WERI-Rb-1 (cell line): Measurements from ENCODE around the gene ACAD11.
A peak's percentile ranks its signal among the peaks of the same experiment; 100 is the strongest.

ENCODE experiments used
- DNase-seq: peaks from one replicate; pipeline ENCODE4 v3.0.0-alpha.2; 2020
- H3K27ac ChIP-seq: fragments of 250-450 bp; sonication (Bioruptor Pico); 2 replicates; pipeline ENCODE4 v1.5.1; 2020; ENCODE audit warnings: mild to moderate bottlenecking, moderate library complexity
- H3K27me3 ChIP-seq: fragments of 250-450 bp; sonication (Bioruptor Pico); 2 replicates; pipeline ENCODE4 v1.5.1; 2021; ENCODE audit warnings: mild to moderate bottlenecking, low read depth, moderate library complexity; ENCODE audit not compliant: insufficient read depth, severe bottlenecking
- H3K36me3 ChIP-seq: fragments of 250-450 bp; sonication (Bioruptor Pico); 2 replicates; pipeline ENCODE4 v1.5.1; 2020; ENCODE audit warnings: mild to moderate bottlenecking, moderate library complexity
- H3K4me3 ChIP-seq: 2 replicates; pipeline ENCODE4 v1.5.1; 2011; ENCODE audit warnings: low read depth, mild to moderate bottlenecking, control low read depth, low read length
- H3K9me3 ChIP-seq: fragments of 250-450 bp; sonication (Bioruptor Pico); 2 replicates; pipeline ENCODE4 v1.5.1; 2021; ENCODE audit warnings: mild to moderate bottlenecking, moderate library complexity; ENCODE audit not compliant: severe bottlenecking
- TF ChIP-seq, protein P1 (sequence below): IDR thresholded peaks from 2 replicates; pipeline ENCODE4 v1.5.1; 2011; ENCODE audit warnings: low read depth, mild to moderate bottlenecking, control low read depth, inconsistent platforms, low read length

Gene ACAD11

DNA sequence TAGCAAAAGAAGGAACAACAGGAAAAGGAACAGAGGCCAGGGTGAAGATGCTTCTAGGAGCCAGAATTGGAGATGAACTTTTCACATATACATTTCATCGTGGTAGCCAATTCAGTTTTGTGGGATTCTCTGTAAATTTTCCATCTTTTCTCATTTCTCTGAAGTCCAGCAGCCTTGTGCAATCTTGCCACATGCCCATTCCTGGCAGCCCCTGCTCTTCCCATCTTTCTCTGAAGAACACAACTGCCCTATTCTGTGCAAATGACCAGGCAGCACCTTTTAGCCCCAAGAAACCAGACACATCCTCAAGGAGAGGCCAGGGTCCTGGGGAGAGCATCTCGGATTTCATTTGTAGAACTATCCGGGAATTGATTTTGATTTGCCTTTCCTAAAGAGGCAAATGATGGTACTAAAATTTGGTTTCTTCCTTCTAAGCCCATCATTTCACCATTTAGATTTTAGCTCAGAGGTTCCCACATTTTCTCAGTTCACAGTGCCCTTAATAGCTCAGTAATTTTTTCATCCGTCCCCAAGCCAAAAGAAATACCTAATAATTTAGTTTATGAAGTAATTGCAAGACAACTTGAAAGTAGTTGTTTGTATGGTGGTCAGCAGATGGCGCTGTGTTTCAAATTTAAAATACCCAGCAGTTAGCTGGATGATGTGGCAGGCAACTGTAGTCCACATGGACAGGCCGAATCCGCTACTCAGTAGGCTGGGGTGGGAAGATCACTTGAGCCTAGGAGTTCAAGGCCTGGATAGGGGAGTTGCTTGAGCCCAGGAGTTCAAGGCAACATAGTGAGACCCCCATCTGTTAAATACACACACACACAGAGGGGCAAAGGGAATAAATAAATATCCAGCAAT is 123.8 kb downstream of the ACAD11 start:
- TF ChIP-seq, protein P1, sequence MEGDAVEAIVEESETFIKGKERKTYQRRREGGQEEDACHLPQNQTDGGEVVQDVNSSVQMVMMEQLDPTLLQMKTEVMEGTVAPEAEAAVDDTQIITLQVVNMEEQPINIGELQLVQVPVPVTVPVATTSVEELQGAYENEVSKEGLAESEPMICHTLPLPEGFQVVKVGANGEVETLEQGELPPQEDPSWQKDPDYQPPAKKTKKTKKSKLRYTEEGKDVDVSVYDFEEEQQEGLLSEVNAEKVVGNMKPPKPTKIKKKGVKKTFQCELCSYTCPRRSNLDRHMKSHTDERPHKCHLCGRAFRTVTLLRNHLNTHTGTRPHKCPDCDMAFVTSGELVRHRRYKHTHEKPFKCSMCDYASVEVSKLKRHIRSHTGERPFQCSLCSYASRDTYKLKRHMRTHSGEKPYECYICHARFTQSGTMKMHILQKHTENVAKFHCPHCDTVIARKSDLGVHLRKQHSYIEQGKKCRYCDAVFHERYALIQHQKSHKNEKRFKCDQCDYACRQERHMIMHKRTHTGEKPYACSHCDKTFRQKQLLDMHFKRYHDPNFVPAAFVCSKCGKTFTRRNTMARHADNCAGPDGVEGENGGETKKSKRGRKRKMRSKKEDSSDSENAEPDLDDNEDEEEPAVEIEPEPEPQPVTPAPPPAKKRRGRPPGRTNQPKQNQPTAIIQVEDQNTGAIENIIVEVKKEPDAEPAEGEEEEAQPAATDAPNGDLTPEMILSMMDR: peak; percentile 42; the same call in 1 of the 2 replicates
- H3K9me3 ChIP-seq: no peaks in the 10 kb centered on the region
- peak; percentile 62 for DNase-seq
- no peak overlapping the region for H3K27ac ChIP-seq
- no peak overlapping the region for H3K4me3 ChIP-seq
- peaks cover 54% of the 10 kb centered on the region for H3K36me3 ChIP-seq
- no peaks in the 10 kb centered on the region for H3K27me3 ChIP-seq

DNA sequence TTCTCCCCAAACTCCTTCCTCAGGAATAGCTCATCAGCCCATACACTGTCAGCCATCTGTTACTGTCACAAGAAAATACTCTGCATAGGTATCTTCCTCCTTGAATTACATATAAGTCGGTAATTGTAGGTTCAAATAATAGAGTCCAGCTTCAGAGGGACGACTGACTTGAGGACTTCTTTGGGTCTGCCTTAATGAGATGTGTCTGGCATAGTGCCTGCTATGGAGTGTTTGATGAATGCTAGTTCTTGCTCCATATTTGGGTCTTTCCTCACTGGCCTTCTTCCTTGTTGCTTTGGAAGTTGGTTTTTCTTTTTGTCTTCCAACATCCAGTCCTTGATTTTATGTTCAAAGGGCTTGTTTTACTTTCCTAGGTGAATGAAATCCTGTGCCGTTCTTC is 129.0 kb downstream of the ACAD11 start:
- Histone ChIP-seq H3K4me3 (no peak overlapping the region), H3K9me3 (no peaks in the 10 kb centered on the region), H3K27ac (no peak overlapping the region), H3K36me3 (peaks cover 72% of the 10 kb centered on the region), H3K27me3 (no peaks in the 10 kb centered on the region)
- TF ChIP-seq, protein P1: no peak
- DNase-seq: no peak

DNA sequence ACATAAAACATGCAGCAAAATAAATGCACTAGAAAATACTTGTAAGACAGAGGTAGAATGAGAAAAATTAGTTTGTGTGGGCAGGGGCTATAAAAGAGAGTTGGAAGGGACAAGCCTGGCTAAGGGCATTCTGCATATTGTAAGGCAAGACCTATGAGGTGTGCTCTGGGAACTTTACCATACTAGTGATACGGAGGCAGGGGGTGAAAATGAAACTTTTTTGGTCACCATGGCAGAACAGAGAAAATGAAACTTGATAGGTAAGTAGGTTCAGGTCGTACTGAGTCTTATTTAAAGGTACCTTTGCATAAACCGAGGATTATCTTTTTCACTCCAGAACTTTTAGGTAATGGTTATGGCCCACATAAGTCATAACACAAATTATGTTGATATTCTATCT is 137.3 kb downstream of the ACAD11 start:
- Histone ChIP-seq H3K27ac (no peak overlapping the region), H3K36me3 (peaks cover 79% of the 10 kb centered on the region), H3K9me3 (no peaks in the 10 kb centered on the region), H3K4me3 (no peak overlapping the region), H3K27me3 (no peaks in the 10 kb centered on the region)
- DNase-seq: no peak
- TF ChIP-seq, protein P1: no peak

DNA sequence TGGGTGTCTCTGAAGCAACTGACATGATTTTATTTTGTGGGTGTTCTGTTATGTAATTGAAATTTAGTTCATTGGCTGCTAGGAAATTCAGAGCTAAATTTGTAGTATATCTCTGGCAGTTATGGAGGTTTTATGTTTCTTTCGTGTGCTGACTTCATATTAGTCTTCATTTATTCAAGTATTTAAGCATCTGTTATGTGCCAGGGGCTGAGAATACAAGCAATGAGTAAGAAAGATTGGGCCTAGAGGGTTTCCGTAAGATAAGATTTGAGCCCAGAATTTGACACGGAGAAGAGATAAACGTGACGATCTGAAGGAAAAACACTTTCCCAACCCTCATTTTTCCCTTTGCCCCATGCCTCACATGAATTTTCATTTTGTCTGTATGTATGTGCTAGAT is 137.7 kb downstream of the ACAD11 start:
- Histone ChIP-seq H3K36me3 (peaks cover 80% of the 10 kb centered on the region), H3K27me3 (no peaks in the 10 kb centered on the region), H3K4me3 (no peak overlapping the region), H3K27ac (no peak overlapping the region), H3K9me3 (no peaks in the 10 kb centered on the region)
- TF ChIP-seq, protein P1: no peak
- no peak for DNase-seq

DNA sequence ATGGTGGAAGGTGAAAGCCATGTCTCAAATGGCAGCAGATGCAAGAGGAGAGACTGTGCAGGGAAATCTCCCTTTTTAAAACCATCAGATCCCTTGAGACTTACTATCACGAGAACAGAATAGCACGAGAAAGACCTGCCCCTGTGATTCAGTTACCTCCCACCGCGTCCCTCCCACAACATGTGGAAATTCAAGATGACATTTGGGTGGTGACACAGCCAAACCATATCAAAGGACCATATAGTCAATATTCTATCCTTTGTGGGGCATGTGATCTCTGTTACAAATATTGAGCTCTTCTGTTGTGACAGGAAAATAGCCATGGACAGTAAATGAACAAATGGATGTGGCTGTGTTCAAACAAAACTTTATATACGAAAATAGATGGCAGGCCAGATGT is 139.7 kb downstream of the ACAD11 start:
- Histone ChIP-seq H3K27ac (no peak overlapping the region), H3K27me3 (no peaks in the 10 kb centered on the region), H3K36me3 (peaks cover 70% of the 10 kb centered on the region), H3K9me3 (no peaks in the 10 kb centered on the region), H3K4me3 (no peak overlapping the region)
- no peak for DNase-seq
- TF ChIP-seq, protein P1: no peak
